H1 (cell line): ENCODE measurements around the gene SPG7. TPM values are rescaled to one million over a fixed set of nuclear protein-coding genes. Genes with fewer than 3 reads are reported as not detected.

Experiments used
- CTCF ChIA-PET: fragments of 300-600 bp; sonication (Branson Sonifier 250); formaldehyde crosslinking; loops from one replicate; lab custom pipeline; 2021; ENCODE audit not compliant: partially characterized antibody; lab: Charles Lee
- POLR2A ChIA-PET: fragments of 300-600 bp; sonication (Branson Sonifier 250); formaldehyde crosslinking; loops from one replicate; lab custom pipeline; 2021; ENCODE audit warnings: inconsistent platforms; ENCODE audit not compliant: partially characterized antibody; lab: Charles Lee
- DNase-seq, 2 experiments: peaks; one replicate each; pipeline versions ENCODE4 v3.0.0 to v3.0.0-alpha.2; 2010 to 2022; ENCODE audit warnings: low spot score in 2 of 2, low read depth in 1 of 2, mixed read lengths in 1 of 2
- FAIRE-seq: peaks from 2 replicates; lab custom pipeline; 2011; peaks lifted over from hg19 to GRCh38; lab: Jason Lieb, UNC
- H2AFZ ChIP-seq: 2 replicates; pipeline ENCODE4 v1.8.1; 2012; ENCODE audit warnings: low read length, inconsistent platforms
- H2AK5ac ChIP-seq: 2 replicates; pipeline ENCODE4 v1.6.1; 2013; ENCODE audit warnings: low read depth, low read length
- H2BK120ac ChIP-seq: replicated peaks from 2 replicates; pipeline ENCODE3; 2013; ENCODE audit warnings: low read depth, low read length, inconsistent platforms
- H2BK12ac ChIP-seq: 2 replicates; pipeline ENCODE4 v1.6.1; 2013; ENCODE audit warnings: low read depth, low read length
- H2BK15ac ChIP-seq: 2 replicates; pipeline ENCODE4 v1.6.1; 2013; ENCODE audit warnings: low read length
- H2BK20ac ChIP-seq: 2 replicates; pipeline ENCODE4 v1.6.1; 2013; ENCODE audit warnings: low read length
- H2BK5ac ChIP-seq: 2 replicates; pipeline ENCODE4 v1.6.1; 2013; ENCODE audit warnings: low read depth, low read length
- H3K14ac ChIP-seq: 2 replicates; pipeline ENCODE4 v1.6.1; 2013; ENCODE audit warnings: inconsistent platforms; ENCODE audit not compliant: insufficient read length
- H3K18ac ChIP-seq: 2 replicates; pipeline ENCODE4 v1.6.1; 2013; ENCODE audit warnings: low read length; ENCODE audit errors: extremely low read depth
- H3K23ac ChIP-seq: 2 replicates; pipeline ENCODE4 v1.6.1; 2013; ENCODE audit warnings: inconsistent platforms; ENCODE audit not compliant: insufficient read length
- H3K23me2 ChIP-seq: 2 replicates; pipeline ENCODE4 v1.6.1; 2013; ENCODE audit warnings: low read depth, low read length
- H3K27ac ChIP-seq: 2 replicates; pipeline ENCODE4 v1.6.1; 2011; ENCODE audit warnings: low read depth, low read length, inconsistent platforms
- H3K27me3 ChIP-seq, 4 experiments: replicated peaks in 1 of 4; 1 replicate in 1 of 4; 2 replicates in 3 of 4; pipeline versions ENCODE4 v1.6.1 to v1.8.1; 2011 to 2013; ENCODE audit warnings: low read length in 3 of 4, mild to moderate bottlenecking in 3 of 4, inconsistent platforms in 2 of 4, mixed read lengths in 2 of 4, moderate library complexity in 1 of 4; ENCODE audit not compliant: control insufficient read depth in 3 of 4, insufficient read depth in 3 of 4; ENCODE audit errors: extremely low read depth in 1 of 4
- H3K36me3 ChIP-seq, 4 experiments: 2 replicates each; pipeline versions ENCODE4 v1.6.1 to v1.8.1; 2011 to 2013; ENCODE audit warnings: mild to moderate bottlenecking in 4 of 4, low read length in 3 of 4, moderate library complexity in 2 of 4, control low read depth in 1 of 4, inconsistent platforms in 1 of 4; ENCODE audit not compliant: insufficient read depth in 4 of 4, control insufficient read depth in 2 of 4
- H3K4ac ChIP-seq: replicated peaks from 2 replicates; pipeline ENCODE3; 2013; ENCODE audit warnings: low read length, low read depth, mixed read lengths, inconsistent platforms; ENCODE audit not compliant: insufficient read length
- H3K4me1 ChIP-seq, 4 experiments: replicated peaks in 1 of 4; 1 replicate in 1 of 4; 2 replicates in 3 of 4; pipeline versions ENCODE4 v1.6.1 to v1.8.1; 2011 to 2013; ENCODE audit warnings: low read length in 3 of 4, inconsistent platforms in 2 of 4, mixed read lengths in 1 of 4; ENCODE audit not compliant: insufficient read depth in 4 of 4, control insufficient read depth in 3 of 4
- H3K4me2 ChIP-seq, 2 experiments: 2 replicates each; pipeline versions ENCODE4 v1.6.1 to v1.8.1; 2011 to 2013; ENCODE audit warnings: low read depth in 2 of 2, low read length in 2 of 2, control low read depth in 1 of 2, inconsistent platforms in 1 of 2, mild to moderate bottlenecking in 1 of 2; ENCODE audit not compliant: insufficient read depth in 1 of 2
- H3K4me3 ChIP-seq, 4 experiments: fragments of 200-600, 300-600 bp in 1 of 4; sonication (generic), shearing (Covaris generic), sonication (Bioruptor Twin) in 1 of 4; 2 replicates each; pipeline versions ENCODE4 v1.5.1 to v1.8.1; 2011 to 2016; ENCODE audit warnings: low read length in 4 of 4, low read depth in 3 of 4, control low read depth in 2 of 4, inconsistent platforms in 2 of 4, mild to moderate bottlenecking in 2 of 4, mixed read lengths in 1 of 4, moderate library complexity in 1 of 4; ENCODE audit not compliant: insufficient read depth in 2 of 4; ENCODE audit errors: extremely low read depth in 1 of 4
- H3K56ac ChIP-seq: replicated peaks from 2 replicates; pipeline ENCODE3; 2013; ENCODE audit warnings: low read depth, mild to moderate bottlenecking, mixed read lengths, low read length, inconsistent platforms; ENCODE audit not compliant: insufficient read length
- H3K79me1 ChIP-seq: 2 replicates; pipeline ENCODE4 v1.6.1; 2013; ENCODE audit warnings: low read depth, low read length, control low read depth
- H3K79me2 ChIP-seq, 2 experiments: 2 replicates each; pipeline versions ENCODE4 v1.6.1 to v1.8.1; 2012 to 2013; ENCODE audit warnings: low read length in 2 of 2, mild to moderate bottlenecking in 2 of 2, inconsistent platforms in 1 of 2; ENCODE audit not compliant: insufficient read depth in 2 of 2, control insufficient read depth in 1 of 2
- H3K9ac ChIP-seq, 4 experiments: replicated peaks in 1 of 4; 1 replicate in 1 of 4; 2 replicates in 3 of 4; pipeline versions ENCODE4 v1.6.1 to v1.8.1; 2011 to 2013; ENCODE audit warnings: low read depth in 3 of 4, low read length in 3 of 4, control low read depth in 2 of 4, mild to moderate bottlenecking in 2 of 4, moderate library complexity in 2 of 4, inconsistent platforms in 1 of 4; ENCODE audit errors: extremely low read depth in 1 of 4
- H3K9me3 ChIP-seq, 2 experiments: 2 replicates each; pipeline versions ENCODE4 v1.6.1 to v1.8.1; 2012 to 2013; ENCODE audit warnings: mild to moderate bottlenecking in 2 of 2, moderate library complexity in 2 of 2, control low read depth in 1 of 2, inconsistent platforms in 1 of 2, low read depth in 1 of 2, low read length in 1 of 2, mixed read lengths in 1 of 2; ENCODE audit not compliant: insufficient read depth in 2 of 2
- H4K20me1 ChIP-seq, 2 experiments: replicated peaks in 1 of 2; 2 replicates each; pipeline versions ENCODE3 to v1.8.1; 2011 to 2013; ENCODE audit warnings: inconsistent platforms in 2 of 2, low read length in 2 of 2, mild to moderate bottlenecking in 1 of 2; ENCODE audit not compliant: insufficient read depth in 2 of 2, control insufficient read depth in 1 of 2
- H4K5ac ChIP-seq: 2 replicates; pipeline ENCODE4 v1.6.1; 2013; ENCODE audit warnings: low read length, low read depth, mixed read lengths, inconsistent platforms; ENCODE audit not compliant: insufficient read length
- H4K8ac ChIP-seq: 2 replicates; pipeline ENCODE4 v1.8.0; 2013; ENCODE audit warnings: mild to moderate bottlenecking, moderate library complexity, low read length, inconsistent platforms; ENCODE audit not compliant: insufficient read depth; ENCODE audit errors: extremely low read depth
- H4K91ac ChIP-seq: replicated peaks from 2 replicates; pipeline ENCODE3; 2013; ENCODE audit warnings: low read length, mixed read lengths, inconsistent platforms; ENCODE audit not compliant: insufficient read length
- RXRA ChIP-seq: IDR thresholded peaks from 2 replicates; pipeline ENCODE4 v1.6.1; 2011; ENCODE audit warnings: low read depth, mild to moderate bottlenecking, low read length, moderate library complexity; ENCODE audit not compliant: insufficient read depth
- WGBS, 2 experiments: shearing (Covaris generic) in 1 of 2; methylation state at CpG; one replicate each; pipeline versions ENCODE4 v1.1.6 to v1.1.7; 2013 to 2015; ENCODE audit warnings: low lambda C conversion rate in 2 of 2, mixed read lengths in 2 of 2, inconsistent platforms in 1 of 2, low coverage in 1 of 2, missing lambda C conversion rate in 1 of 2; ENCODE audit not compliant: insufficient replicate concordance in 2 of 2, insufficient coverage in 1 of 2, insufficient read length in 1 of 2; ENCODE audit errors: extremely low coverage in 1 of 2, missing lambda C conversion rate in 1 of 2; 5-methylcytosine and 5-hydroxymethylcytosine counted together
- polyA plus RNA-seq, 7 experiments: library from polyadenylated mRNA; depleted of rRNA in 3 of 7; stranded (reverse) in 5 of 7; unstranded in 2 of 7; fragments of >200 nt in 5 of 7; fragments of 200-250 nt in 2 of 7; gene quantifications; 1 replicate in 5 of 7; 2 replicates in 1 of 7; 4 replicates in 1 of 7; pipeline versions ENCODE4 v1.2.1 to v1.2.3, GENCODE V29; 2011 to 2013; ENCODE audit warnings: missing spikeins in 2 of 7, mixed read lengths in 2 of 7
- total RNA-seq: library from RNA; stranded (reverse); fragmentation: NEBNext Ultra II Directional; extraction: Animal tissue kit (Norgen Biotek cat#: 25700); gene quantifications from 2 replicates; pipeline ENCODE4 v1.2.1, GENCODE V29; 2021

SPG7 gene
- total and polyA plus RNA-seq, 2 of the 8 experiments (the other 6 are each of a cell fraction or from before 2014, with no cell fraction given), result 72.1 to 113 TPM

DNA sequence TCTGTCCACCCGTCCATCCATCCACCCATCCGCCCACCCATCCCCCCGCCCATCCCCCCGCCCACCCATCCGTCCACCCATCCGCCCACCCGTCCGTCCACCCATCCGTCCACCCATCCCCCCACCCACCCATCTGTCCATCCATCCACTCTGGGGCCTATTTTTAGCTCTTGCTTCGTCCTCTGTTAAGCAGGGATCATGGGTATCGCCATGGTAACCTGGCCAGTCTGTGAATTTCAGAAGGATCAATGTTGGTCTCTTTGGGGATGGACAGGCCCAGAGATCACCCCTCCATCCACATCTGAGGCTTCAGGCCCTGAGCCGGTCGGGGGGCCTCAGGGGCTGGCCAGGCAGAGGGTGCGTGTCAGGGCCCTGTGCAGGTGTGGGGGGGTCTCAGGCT is 90.0 kb downstream of the SPG7 start:
- Histone ChIP-seq H2BK120ac (no peak overlapping the region), H3K27ac (no peak overlapping the region)
- FAIRE-seq, result no peak
- no peak for TF ChIP-seq RXRA
- TF ChIP-seq, all 59 proteins: peak for 0
- Histone ChIP-seq H2BK5ac (no peak overlapping the region), H3K4me3 (no peak overlapping the region), H3K4ac (no peak overlapping the region), H3K9ac (no peak overlapping the region), H3K79me1 (no peaks in the 10 kb centered on the region), H4K20me1 (peaks cover 0 to 11% of the 10 kb centered on the region in 2 experiments), H3K23ac (no peak overlapping the region), H2BK20ac (no peak overlapping the region), H3K23me2 (peaks cover 2% of the 10 kb centered on the region), H2BK12ac (no peak overlapping the region), H2AK5ac (no peak overlapping the region), H3K14ac (no peak overlapping the region), H3K56ac (no peak overlapping the region), H2BK15ac (no peak overlapping the region), H3K79me2 (no peaks in the 10 kb centered on the region), H3K36me3 (no peaks in the 10 kb centered on the region), H3K27me3 (no peaks in the 10 kb centered on the region; a peak in 1 of 7 replicates), H3K18ac (no peak overlapping the region), H4K8ac (no peak overlapping the region), H4K5ac (no peak overlapping the region), H3K4me1 (peaks cover 0 to 11% (median 9%) of the 10 kb centered on the region in 4 experiments; a peak in 5 of 7 replicates), H3K4me2 (no peak overlapping the region), H4K91ac (no peak overlapping the region), H2AFZ (no peak overlapping the region), H3K9me3 (no peaks in the 10 kb centered on the region)
- ChIA-PET CTCF (no interaction called here), POLR2A (interaction anchor here (1.0 to 1.4 kb wide), 3 partner anchors 15 to 37 kb away, joined by 4 to 5 read pairs (median 5); partner anchors contain the start of gene DPEP1)
- DNase-seq, result no peak
- 97% methylated on average over 5 of the region's 14 CpGs; no CpG with 5 or more reads in 1 of the 2 experiments for WGBS, 2 experiments
